Liver (tissue), 9 donors: Measurements from ENCODE around the gene ANTXR1. TPM values are rescaled to one million over a fixed set of nuclear protein-coding genes. Genes with fewer than 3 reads are reported as not detected.

Experiments
- DNase-seq: peaks from one replicate; pipeline ENCODE4 v3.0.0-alpha.2; 2017; ENCODE audit warnings: low spot score
- H3K27ac ChIP-seq, 2 donors: one replicate each; pipeline ENCODE4 v1.7.0; 2013; ENCODE audit warnings: inconsistent platforms in 2 of 2, low read length in 2 of 2, control low read depth in 1 of 2, low read depth in 1 of 2, mild to moderate bottlenecking in 1 of 2
- H3K27me3 ChIP-seq, 4 donors: one replicate each; pipeline versions ENCODE4 v1.6.1 to v1.7.0; 2013; ENCODE audit warnings: low read length in 3 of 4, inconsistent platforms in 1 of 4, mild to moderate bottlenecking in 1 of 4, moderate library complexity in 1 of 4; ENCODE audit not compliant: control insufficient read depth in 4 of 4, insufficient read depth in 4 of 4
- H3K36me3 ChIP-seq, 4 donors: one replicate each; pipeline versions ENCODE4 v1.6.1 to v1.7.0; 2013; ENCODE audit warnings: low read length in 3 of 4, mild to moderate bottlenecking in 3 of 4, low read depth in 1 of 4, moderate library complexity in 1 of 4; ENCODE audit not compliant: control insufficient read depth in 4 of 4, insufficient read depth in 3 of 4
- H3K4me1 ChIP-seq, 4 donors: one replicate each; pipeline versions ENCODE4 v1.6.1 to v1.7.0; 2013; ENCODE audit warnings: low read length in 3 of 4, mild to moderate bottlenecking in 3 of 4, moderate library complexity in 1 of 4; ENCODE audit not compliant: control insufficient read depth in 4 of 4, insufficient read depth in 4 of 4
- H3K4me3 ChIP-seq, 3 donors: one replicate each; pipeline versions ENCODE4 v1.6.1 to v1.7.0; 2013; ENCODE audit warnings: low read length in 3 of 3, control low read depth in 1 of 3, low read depth in 1 of 3, mild to moderate bottlenecking in 1 of 3
- H3K9ac ChIP-seq, 2 donors: one replicate each; pipeline ENCODE4 v1.7.0; 2013; ENCODE audit warnings: low read length in 2 of 2, mild to moderate bottlenecking in 2 of 2, moderate library complexity in 2 of 2, control low read depth in 1 of 2, low read depth in 1 of 2
- H3K9me3 ChIP-seq, 4 donors: one replicate each; pipeline versions ENCODE4 v1.6.1 to v1.7.0; 2013; ENCODE audit warnings: low read length in 3 of 4; ENCODE audit not compliant: control insufficient read depth in 4 of 4
- EGR1 ChIP-seq, 2 donors: IDR thresholded peaks; 2 replicates each; pipeline ENCODE4 v1.6.1; 2016 to 2018; ENCODE audit warnings: antibody characterized with exemption in 2 of 2, low read depth in 2 of 2
- FOXA1 ChIP-seq: IDR thresholded peaks from 2 replicates; pipeline ENCODE4 v1.6.1; 2016; ENCODE audit warnings: antibody characterized with exemption
- FOXA2 ChIP-seq: IDR thresholded peaks from 2 replicates; pipeline ENCODE4 v1.6.1; 2016; ENCODE audit warnings: antibody characterized with exemption
- GABPA ChIP-seq, 2 donors: IDR thresholded peaks in 1 of 2; conservative IDR thresholded peaks in 1 of 2; 2 replicates each; pipeline ENCODE4 v1.6.1; 2016; ENCODE audit warnings: antibody characterized with exemption in 2 of 2, mild to moderate bottlenecking in 1 of 2, moderate library complexity in 1 of 2
- HNF4A ChIP-seq, 2 donors: conservative IDR thresholded peaks; 2 replicates each; pipeline ENCODE4 v1.6.1; 2016; ENCODE audit warnings: antibody characterized with exemption in 2 of 2, mild to moderate bottlenecking in 2 of 2
- HNF4G ChIP-seq: IDR thresholded peaks from 2 replicates; pipeline ENCODE4 v1.6.1; 2016; ENCODE audit warnings: antibody characterized with exemption
- JUND ChIP-seq, 2 donors: IDR thresholded peaks; 2 replicates each; pipeline ENCODE4 v1.6.1; 2016; ENCODE audit warnings: antibody characterized with exemption in 2 of 2
- NR2F2 ChIP-seq: IDR thresholded peaks from 2 replicates; pipeline ENCODE4 v1.6.1; 2016; ENCODE audit warnings: antibody characterized with exemption
- RAD21 ChIP-seq, 2 donors: IDR thresholded peaks; 2 replicates each; pipeline ENCODE4 v1.6.1; 2016; ENCODE audit warnings: antibody characterized with exemption in 2 of 2, mild to moderate bottlenecking in 2 of 2
- RXRA ChIP-seq, 2 donors: IDR thresholded peaks; 2 replicates each; pipeline ENCODE4 v1.6.1; 2017 to 2018; ENCODE audit warnings: antibody characterized with exemption in 2 of 2, mild to moderate bottlenecking in 1 of 2
- SP1 ChIP-seq: IDR thresholded peaks from 2 replicates; pipeline ENCODE4 v1.6.1; 2018; ENCODE audit warnings: antibody characterized with exemption, mild to moderate bottlenecking
- TAF1 ChIP-seq: conservative IDR thresholded peaks from 2 replicates; pipeline ENCODE4 v1.6.1; 2016; ENCODE audit warnings: antibody characterized with exemption, mild to moderate bottlenecking
- YY1 ChIP-seq: IDR thresholded peaks from 2 replicates; pipeline ENCODE4 v1.6.1; 2016; ENCODE audit warnings: antibody characterized with exemption, mild to moderate bottlenecking
- WGBS: extraction: QIAGEN DNeasy Blood & Tissue Kit; methylation state at CpG from one replicate; pipeline ENCODE4 v1.1.7; 2013; 5-methylcytosine and 5-hydroxymethylcytosine counted together
- polyA plus RNA-seq, 2 donors: library from polyadenylated mRNA; stranded (reverse) in 1 of 2; unstranded in 1 of 2; fragments of 200-250 nt in 1 of 2; fragments of >200 nt in 1 of 2; fragmentation: Nextera tagmentation in 1 of 2; extraction: Ambion mirVana in 1 of 2; gene quantifications; one replicate each; pipeline versions ENCODE4 v1.2.1 to v1.2.3, GENCODE V29; 2013 to 2015
- total RNA-seq, 2 donors: library from RNA; depleted of rRNA; stranded (reverse); fragments of >200 nt; gene quantifications; one replicate each; pipeline ENCODE4 v1.2.3, GENCODE V29; 2014
- TF ChIP-seq, protein P1 (sequence below): IDR thresholded peaks from 2 replicates; pipeline ENCODE4 v1.6.1; 2016; ENCODE audit warnings: antibody characterized with exemption, mild to moderate bottlenecking
- TF ChIP-seq, protein P2 (sequence below): fragments of 150-350 bp; IDR thresholded peaks from 2 replicates; pipeline ENCODE4 v1.5.1; 2017; ENCODE audit warnings: improper control_type of control experiment, low read depth, low read length; ENCODE audit not compliant: missing input control
- TF ChIP-seq, protein P3 (sequence below): IDR thresholded peaks from 2 replicates; pipeline ENCODE4 v1.6.1; 2016; ENCODE audit warnings: antibody characterized with exemption
- TF ChIP-seq, protein P4 (sequence below): IDR thresholded peaks from 2 replicates; pipeline ENCODE4 v1.6.1; 2016; ENCODE audit warnings: antibody characterized with exemption
- TF ChIP-seq, protein P5 (sequence below): IDR thresholded peaks from 2 replicates; pipeline ENCODE4 v1.6.1; 2016; ENCODE audit warnings: antibody characterized with exemption
- donor health status: healthy.
- donor health status: healthy.
- donor health status: healthy.
- donor health status: healthy.
- donor health status: healthy.

Gene ANTXR1
- total and polyA plus RNA-seq, 4 donors = 0.60 to 3.6 (median 1.8) TPM

DNA sequence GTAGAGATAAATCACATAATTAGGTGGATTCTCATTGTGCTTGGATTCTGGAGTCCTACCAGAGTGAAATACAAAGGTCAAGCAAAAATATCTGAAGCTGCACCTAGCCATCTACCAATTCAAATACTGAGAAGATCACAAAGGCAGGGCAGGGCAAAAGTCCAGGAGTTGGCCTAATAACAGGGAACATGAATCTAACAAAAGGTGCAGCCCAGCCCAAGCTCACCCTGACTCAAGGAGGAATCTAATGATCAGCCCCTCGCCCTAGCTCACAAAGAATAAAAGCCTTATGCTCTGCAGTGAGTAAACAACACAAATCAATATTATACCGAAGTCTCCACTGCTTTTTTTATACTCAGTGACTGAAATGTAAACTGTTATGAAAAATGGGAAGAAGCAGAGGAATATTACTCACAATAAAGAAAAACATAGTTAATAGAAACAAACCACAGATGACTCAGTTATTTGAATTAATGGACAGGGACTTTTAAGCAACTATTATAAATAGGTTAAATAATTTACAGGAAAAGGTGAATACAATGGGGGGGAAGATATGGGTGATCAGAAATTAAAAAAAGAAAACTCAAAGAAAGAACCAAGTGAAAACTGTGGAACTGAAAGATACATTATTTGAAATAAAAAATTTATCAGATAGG is 49.5 kb downstream of the ANTXR1 start:
- WGBS = 26% methylated on average over 2 of the region's 2 CpGs
- Histone ChIP-seq H3K4me3 (no peak overlapping the region), H3K36me3 (no peaks in the 10 kb centered on the region), H3K27ac (no peak overlapping the region), H3K9ac (no peak overlapping the region), H3K27me3 (no peaks in the 10 kb centered on the region), H3K4me1 (peaks cover 0 to 11% (median 10%) of the 10 kb centered on the region in 4 donors), H3K9me3 (no peaks in the 10 kb centered on the region)
- no peak for DNase-seq
- TF ChIP-seq TAF1 = no peak
- TF ChIP-seq, protein P1, sequence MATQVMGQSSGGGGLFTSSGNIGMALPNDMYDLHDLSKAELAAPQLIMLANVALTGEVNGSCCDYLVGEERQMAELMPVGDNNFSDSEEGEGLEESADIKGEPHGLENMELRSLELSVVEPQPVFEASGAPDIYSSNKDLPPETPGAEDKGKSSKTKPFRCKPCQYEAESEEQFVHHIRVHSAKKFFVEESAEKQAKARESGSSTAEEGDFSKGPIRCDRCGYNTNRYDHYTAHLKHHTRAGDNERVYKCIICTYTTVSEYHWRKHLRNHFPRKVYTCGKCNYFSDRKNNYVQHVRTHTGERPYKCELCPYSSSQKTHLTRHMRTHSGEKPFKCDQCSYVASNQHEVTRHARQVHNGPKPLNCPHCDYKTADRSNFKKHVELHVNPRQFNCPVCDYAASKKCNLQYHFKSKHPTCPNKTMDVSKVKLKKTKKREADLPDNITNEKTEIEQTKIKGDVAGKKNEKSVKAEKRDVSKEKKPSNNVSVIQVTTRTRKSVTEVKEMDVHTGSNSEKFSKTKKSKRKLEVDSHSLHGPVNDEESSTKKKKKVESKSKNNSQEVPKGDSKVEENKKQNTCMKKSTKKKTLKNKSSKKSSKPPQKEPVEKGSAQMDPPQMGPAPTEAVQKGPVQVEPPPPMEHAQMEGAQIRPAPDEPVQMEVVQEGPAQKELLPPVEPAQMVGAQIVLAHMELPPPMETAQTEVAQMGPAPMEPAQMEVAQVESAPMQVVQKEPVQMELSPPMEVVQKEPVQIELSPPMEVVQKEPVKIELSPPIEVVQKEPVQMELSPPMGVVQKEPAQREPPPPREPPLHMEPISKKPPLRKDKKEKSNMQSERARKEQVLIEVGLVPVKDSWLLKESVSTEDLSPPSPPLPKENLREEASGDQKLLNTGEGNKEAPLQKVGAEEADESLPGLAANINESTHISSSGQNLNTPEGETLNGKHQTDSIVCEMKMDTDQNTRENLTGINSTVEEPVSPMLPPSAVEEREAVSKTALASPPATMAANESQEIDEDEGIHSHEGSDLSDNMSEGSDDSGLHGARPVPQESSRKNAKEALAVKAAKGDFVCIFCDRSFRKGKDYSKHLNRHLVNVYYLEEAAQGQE = no peak
- TF ChIP-seq, protein P2, sequence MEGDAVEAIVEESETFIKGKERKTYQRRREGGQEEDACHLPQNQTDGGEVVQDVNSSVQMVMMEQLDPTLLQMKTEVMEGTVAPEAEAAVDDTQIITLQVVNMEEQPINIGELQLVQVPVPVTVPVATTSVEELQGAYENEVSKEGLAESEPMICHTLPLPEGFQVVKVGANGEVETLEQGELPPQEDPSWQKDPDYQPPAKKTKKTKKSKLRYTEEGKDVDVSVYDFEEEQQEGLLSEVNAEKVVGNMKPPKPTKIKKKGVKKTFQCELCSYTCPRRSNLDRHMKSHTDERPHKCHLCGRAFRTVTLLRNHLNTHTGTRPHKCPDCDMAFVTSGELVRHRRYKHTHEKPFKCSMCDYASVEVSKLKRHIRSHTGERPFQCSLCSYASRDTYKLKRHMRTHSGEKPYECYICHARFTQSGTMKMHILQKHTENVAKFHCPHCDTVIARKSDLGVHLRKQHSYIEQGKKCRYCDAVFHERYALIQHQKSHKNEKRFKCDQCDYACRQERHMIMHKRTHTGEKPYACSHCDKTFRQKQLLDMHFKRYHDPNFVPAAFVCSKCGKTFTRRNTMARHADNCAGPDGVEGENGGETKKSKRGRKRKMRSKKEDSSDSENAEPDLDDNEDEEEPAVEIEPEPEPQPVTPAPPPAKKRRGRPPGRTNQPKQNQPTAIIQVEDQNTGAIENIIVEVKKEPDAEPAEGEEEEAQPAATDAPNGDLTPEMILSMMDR = no peak
- TF ChIP-seq, protein P3, sequence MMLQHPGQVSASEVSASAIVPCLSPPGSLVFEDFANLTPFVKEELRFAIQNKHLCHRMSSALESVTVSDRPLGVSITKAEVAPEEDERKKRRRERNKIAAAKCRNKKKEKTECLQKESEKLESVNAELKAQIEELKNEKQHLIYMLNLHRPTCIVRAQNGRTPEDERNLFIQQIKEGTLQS = no peak
- no peak for TF ChIP-seq GABPA (IDR thresholded peaks at IDR 0.05 in 1 of 2, conservative IDR thresholded peaks at IDR 0.05 in 1 of 2)
- TF ChIP-seq JUND (IDR thresholded peaks at IDR 0.05) = peak in 1 of 2 donors; percentile 59
- TF ChIP-seq FOXA1 = no peak
- no peak for TF ChIP-seq YY1
- TF ChIP-seq, protein P4, sequence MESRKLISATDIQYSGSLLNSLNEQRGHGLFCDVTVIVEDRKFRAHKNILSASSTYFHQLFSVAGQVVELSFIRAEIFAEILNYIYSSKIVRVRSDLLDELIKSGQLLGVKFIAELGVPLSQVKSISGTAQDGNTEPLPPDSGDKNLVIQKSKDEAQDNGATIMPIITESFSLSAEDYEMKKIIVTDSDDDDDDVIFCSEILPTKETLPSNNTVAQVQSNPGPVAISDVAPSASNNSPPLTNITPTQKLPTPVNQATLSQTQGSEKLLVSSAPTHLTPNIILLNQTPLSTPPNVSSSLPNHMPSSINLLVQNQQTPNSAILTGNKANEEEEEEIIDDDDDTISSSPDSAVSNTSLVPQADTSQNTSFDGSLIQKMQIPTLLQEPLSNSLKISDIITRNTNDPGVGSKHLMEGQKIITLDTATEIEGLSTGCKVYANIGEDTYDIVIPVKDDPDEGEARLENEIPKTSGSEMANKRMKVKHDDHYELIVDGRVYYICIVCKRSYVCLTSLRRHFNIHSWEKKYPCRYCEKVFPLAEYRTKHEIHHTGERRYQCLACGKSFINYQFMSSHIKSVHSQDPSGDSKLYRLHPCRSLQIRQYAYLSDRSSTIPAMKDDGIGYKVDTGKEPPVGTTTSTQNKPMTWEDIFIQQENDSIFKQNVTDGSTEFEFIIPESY = no peak
- TF ChIP-seq SP1 = peak; percentile 81
- TF ChIP-seq EGR1 (IDR thresholded peaks at IDR 0.05; ENCODE audit: low read depth in 2 of 2) = no peak
- TF ChIP-seq NR2F2 = no peak
- peak; percentile 95 to 96 for TF ChIP-seq HNF4A (conservative IDR thresholded peaks at IDR 0.05)
- TF ChIP-seq RAD21 (IDR thresholded peaks at IDR 0.05) = peak in 1 of 2 donors; percentile 47
- TF ChIP-seq, protein P5, sequence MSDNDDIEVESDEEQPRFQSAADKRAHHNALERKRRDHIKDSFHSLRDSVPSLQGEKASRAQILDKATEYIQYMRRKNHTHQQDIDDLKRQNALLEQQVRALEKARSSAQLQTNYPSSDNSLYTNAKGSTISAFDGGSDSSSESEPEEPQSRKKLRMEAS = no peak
- peak; percentile 38 to 67 for TF ChIP-seq RXRA (IDR thresholded peaks at IDR 0.05)
- TF ChIP-seq FOXA2 = no peak
- TF ChIP-seq HNF4G = peak; percentile 77
